ENCODE measurements around the gene PAMR1. TPM values are rescaled to one million over a fixed set of nuclear protein-coding genes. Genes with fewer than 3 reads are reported as not detected.

PAMR1 gene, protein sequence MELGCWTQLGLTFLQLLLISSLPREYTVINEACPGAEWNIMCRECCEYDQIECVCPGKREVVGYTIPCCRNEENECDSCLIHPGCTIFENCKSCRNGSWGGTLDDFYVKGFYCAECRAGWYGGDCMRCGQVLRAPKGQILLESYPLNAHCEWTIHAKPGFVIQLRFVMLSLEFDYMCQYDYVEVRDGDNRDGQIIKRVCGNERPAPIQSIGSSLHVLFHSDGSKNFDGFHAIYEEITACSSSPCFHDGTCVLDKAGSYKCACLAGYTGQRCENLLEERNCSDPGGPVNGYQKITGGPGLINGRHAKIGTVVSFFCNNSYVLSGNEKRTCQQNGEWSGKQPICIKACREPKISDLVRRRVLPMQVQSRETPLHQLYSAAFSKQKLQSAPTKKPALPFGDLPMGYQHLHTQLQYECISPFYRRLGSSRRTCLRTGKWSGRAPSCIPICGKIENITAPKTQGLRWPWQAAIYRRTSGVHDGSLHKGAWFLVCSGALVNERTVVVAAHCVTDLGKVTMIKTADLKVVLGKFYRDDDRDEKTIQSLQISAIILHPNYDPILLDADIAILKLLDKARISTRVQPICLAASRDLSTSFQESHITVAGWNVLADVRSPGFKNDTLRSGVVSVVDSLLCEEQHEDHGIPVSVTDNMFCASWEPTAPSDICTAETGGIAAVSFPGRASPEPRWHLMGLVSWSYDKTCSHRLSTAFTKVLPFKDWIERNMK
- total RNA-seq, result 0.07 and 0.10 TPM in 2 replicates

DNA sequence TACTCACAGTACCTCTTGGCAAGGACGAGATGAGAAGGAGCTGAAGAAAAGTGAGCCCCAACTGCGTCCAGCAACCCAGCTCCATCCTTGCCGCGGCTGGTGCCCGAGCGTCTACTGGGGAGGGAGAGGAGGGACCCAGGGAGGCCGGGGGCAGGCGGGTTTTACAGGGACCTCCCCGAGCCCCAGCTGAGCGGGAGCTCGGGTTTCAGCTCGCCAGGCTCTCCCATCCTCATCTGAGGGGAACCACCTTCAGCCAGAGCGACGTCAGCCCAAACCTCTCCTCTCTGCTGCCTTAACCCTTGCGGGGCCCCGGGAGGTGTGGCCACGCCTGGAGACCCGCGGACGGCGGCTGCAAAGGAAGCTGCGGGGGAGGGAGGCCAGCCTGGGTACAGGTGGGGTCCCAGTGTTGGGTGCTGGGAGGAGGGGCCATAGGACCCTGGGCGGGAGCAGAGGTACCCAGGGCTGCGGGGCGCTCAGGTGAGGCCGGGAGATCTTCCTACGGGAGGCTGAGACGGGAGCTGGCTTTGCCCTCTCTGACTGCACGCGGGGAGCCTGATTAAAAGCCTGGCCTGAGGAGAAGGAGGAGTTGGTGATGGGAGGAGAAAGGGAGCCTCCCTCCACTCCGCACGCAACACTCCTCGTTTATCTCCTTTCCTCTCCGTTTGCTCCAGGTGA, at the start of gene PAMR1:
TSS of gene PAMR1 (minus strand) at position 116 of the 675 bp plus-strand sequence. CDS start at position 85, 31 bp downstream.

GRCh38 chr11:35419184-35419829, 106.1 kb downstream of the PAMR1 start, which contains the start of gene SLC1A2:
Gene SLC1A2 (minus strand): TSS chr11:35419558. CDS start chr11:35418966, 592 bp downstream.

Other genes starting within 250 kb of the PAMR1 start
- gene SLC1A2, start 106.1 kb downstream of the PAMR1 start, total RNA-seq, result not detected in 2 replicates
- gene FJX1, start 92.8 kb upstream of the PAMR1 start, total RNA-seq, result 68.6 and 79.0 TPM in 2 replicates
- gene TRIM44, start 137.2 kb upstream of the PAMR1 start, total RNA-seq, result 16.5 and 25.1 TPM in 2 replicates